ENCODE results near the gene ACTG2.
"Not testable (repeated sequence)": the region's sequence is repeated elsewhere in the genome, so short reads cannot be mapped to it uniquely, and the experiment has no call there.

Gene ACTG2

DNA sequence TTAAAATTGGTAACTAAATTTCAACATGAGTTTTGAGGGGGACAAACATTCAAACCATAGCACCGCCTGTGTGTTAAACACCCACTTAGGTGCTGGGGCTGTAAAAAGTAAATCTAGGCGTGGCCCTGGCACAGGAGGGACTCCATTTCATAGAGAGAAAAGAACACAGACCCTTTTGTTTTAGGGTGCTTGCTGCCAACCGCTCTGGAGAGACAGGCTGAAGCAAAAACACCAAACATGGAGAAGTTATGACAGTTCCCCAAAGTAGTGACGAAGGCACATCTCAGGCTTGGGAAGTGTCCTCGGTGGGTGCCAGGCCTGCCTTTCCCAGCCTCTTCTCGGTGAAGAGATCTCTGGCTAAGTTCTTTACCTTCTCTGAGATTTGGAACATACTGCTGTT is 5.1 kb downstream of the ACTG2 start:
- Histone ChIP-seq H3K36me3 (replicated peaks) (no peaks in the 10 kb centered on the region), H3K27me3 (ENCODE audit: low read depth) (no peaks in the 10 kb centered on the region), H3K4me1 (peaks cover 4% of the 10 kb centered on the region), H3K9me3 (no peaks in the 10 kb centered on the region), H3K4me3 (no peak overlapping the region)
- DNase-seq (ENCODE audit: low spot score in 2 of 2): no peak
- in situ Hi-C loops (cut with MboI; ENCODE audit: low sequenced_read_pairs): no loop called here

DNA sequence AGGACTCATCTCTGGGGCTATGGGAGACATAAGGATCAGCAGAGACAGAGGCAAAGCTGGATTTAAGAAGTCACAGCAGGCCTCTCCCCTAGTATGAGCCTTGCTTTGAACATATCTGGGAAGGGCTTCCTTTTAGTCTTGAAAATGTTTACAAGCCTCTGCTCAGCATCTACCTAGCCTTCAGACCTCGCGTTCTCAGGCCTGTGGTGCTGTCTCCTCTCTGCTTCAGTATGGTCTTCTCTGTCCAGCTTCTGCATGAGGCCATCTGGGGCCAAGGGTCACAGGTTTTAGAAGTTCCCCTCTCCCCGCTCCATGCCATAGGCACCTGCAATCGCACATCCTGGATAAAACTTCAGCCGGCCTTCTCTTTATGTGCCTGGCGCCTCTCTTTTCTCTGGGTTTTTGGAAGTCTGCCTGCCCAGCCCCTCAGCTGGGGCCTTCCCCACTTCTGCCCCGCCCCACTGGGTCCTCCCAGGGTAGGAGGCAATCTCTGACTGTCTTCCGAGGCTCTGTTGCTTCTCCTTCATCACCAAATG is 7.1 kb downstream of the ACTG2 start:
- Histone ChIP-seq H3K9me3 (no peaks in the 10 kb centered on the region), H3K4me1 (no peaks in the 10 kb centered on the region), H3K27me3 (ENCODE audit: low read depth) (no peaks in the 10 kb centered on the region), H3K4me3 (no peak overlapping the region), H3K36me3 (replicated peaks) (no peaks in the 10 kb centered on the region)
- no peak for DNase-seq (ENCODE audit: low spot score in 2 of 2)
- in situ Hi-C loops (cut with MboI; ENCODE audit: low sequenced_read_pairs): no loop called here

DNA sequence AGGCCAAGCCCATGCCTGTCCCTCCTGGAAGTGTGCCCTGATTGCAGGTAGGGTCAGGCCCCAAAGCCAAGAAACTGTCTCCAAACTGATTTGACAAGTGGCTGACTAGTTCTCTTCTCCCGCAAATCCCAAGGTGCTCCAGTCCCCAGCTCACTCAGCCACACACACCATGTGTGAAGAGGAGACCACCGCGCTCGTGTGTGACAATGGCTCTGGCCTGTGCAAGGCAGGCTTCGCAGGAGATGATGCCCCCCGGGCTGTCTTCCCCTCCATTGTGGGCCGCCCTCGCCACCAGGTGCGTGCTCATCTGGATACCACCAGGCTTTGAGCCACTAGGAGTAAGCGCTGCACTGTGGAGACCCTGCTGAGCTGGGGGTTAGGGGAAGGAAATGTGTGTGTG is 8.3 kb downstream of the ACTG2 start:
- DNase-seq (ENCODE audit: low spot score in 2 of 2): no peak
- Histone ChIP-seq H3K9me3 (no peaks in the 10 kb centered on the region), H3K4me3 (no peak overlapping the region), H3K36me3 (replicated peaks) (no peaks in the 10 kb centered on the region), H3K4me1 (no peaks in the 10 kb centered on the region), H3K27me3 (ENCODE audit: low read depth) (no peaks in the 10 kb centered on the region)
- in situ Hi-C loops (cut with MboI; ENCODE audit: low sequenced_read_pairs): no loop called here

DNA sequence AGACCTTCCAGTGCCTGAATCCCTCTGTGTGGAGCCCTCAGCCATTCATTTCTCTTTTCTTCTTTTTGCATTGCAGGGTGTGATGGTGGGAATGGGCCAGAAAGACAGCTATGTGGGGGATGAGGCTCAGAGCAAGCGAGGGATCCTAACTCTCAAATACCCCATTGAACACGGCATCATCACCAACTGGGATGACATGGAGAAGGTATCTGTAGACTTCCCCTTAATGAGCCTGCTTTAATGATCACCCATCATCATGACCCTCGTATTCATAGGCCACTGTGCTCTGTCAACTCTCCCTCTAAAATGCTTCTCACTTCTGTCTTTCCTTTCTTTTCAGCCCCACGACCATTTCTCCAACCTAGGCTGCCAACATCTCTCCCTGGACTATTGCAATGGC is 9.5 kb downstream of the ACTG2 start:
- Histone ChIP-seq H3K36me3 (replicated peaks) (no peaks in the 10 kb centered on the region), H3K9me3 (no peaks in the 10 kb centered on the region), H3K4me1 (no peaks in the 10 kb centered on the region), H3K4me3 (no peak overlapping the region), H3K27me3 (ENCODE audit: low read depth) (no peaks in the 10 kb centered on the region)
- no peak for DNase-seq (ENCODE audit: low spot score in 2 of 2)
- in situ Hi-C loops (cut with MboI; ENCODE audit: low sequenced_read_pairs): no loop called here

DNA sequence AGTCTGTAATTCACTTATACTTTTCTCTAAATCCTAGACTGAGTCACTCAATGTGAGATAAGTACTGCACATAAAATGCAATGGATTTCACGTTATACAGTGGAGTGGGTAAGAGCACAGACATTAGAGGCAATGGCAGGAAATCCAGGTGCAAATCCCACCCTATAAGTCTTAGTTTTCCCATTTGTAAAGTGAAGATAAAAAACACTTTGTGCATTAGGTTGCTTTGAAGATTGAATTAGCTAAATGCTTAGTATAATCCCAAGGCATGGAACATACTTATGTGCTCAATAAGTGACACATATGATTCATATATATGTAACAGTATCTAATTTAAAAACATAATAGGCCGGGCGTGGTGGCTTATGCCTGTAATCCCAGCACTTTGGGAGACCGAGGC is 10.5 kb downstream of the ACTG2 start:
- no peaks in the 10 kb centered on the region for H3K9me3 ChIP-seq
- no peaks in the 10 kb centered on the region for H3K36me3 ChIP-seq (replicated peaks)
- H3K27me3 ChIP-seq (ENCODE audit: low read depth): no peaks in the 10 kb centered on the region
- H3K4me1 ChIP-seq: no peaks in the 10 kb centered on the region
- DNase-seq (ENCODE audit: low spot score in 2 of 2): no peak
- in situ Hi-C loops (cut with MboI; ENCODE audit: low sequenced_read_pairs): no loop called here
- no peak overlapping the region for H3K4me3 ChIP-seq

DNA sequence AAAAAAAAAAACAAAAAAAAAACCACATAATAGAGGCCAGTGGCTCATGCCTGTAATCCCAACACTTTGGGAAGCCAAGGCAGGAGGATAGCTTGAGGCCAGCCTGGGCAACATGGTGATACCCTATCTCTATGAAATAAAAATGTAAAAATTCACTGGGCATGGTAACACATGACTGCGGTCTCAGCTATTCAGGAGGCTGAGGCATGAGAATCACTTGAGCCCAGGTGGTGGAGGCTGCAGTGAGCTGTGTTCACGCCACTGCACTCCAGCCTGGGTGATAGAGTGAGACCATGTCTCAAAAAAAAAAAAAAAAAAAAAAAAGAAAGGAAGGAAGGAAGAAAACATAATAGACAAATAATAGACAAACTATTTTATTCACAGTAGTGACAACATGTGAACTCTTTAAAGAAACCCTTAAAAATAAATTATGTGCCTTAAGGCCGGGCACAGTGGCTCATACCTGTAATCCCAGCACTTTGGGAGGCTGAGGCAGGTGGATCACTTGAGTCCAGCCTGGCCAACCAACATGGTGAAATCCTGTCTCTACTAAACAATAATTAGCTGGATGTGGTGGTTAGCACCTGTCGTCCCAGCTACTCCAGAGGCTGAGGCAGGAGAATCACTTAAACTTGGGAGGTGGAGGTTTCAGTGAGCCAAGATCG is 11.3 kb downstream of the ACTG2 start:
- H3K27me3 ChIP-seq (ENCODE audit: low read depth); H3K4me3 ChIP-seq; H3K4me1 ChIP-seq; H3K36me3 ChIP-seq (replicated peaks); in situ Hi-C loops (cut with MboI; ENCODE audit: low sequenced_read_pairs); DNase-seq (ENCODE audit: low spot score in 2 of 2); H3K9me3 ChIP-seq: not testable (repeated sequence)

DNA sequence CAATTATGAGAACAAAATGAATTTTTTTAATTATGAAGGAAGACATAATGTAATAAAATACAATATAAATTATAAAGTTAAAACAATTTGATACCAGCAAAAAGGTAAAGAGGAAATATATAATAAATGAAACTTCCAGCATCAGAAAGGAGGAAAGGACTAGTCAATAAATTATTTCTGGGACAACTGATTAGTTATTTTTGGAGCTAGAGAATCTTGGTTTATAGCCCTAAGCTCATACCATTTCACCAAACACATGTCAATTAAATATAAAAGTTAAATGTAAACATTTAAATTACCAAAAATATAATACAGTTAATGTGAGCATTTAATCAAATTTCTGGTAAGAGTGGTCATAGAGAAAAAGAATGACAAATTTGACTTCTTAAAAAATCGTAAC is 12.1 kb downstream of the ACTG2 start:
- no peak overlapping the region for H3K4me3 ChIP-seq
- in situ Hi-C loops (cut with MboI; ENCODE audit: low sequenced_read_pairs): no loop called here
- no peaks in the 10 kb centered on the region for H3K9me3 ChIP-seq
- no peaks in the 10 kb centered on the region for H3K27me3 ChIP-seq (ENCODE audit: low read depth)
- no peaks in the 10 kb centered on the region for H3K4me1 ChIP-seq
- DNase-seq (ENCODE audit: low spot score in 2 of 2): no peak
- no peaks in the 10 kb centered on the region for H3K36me3 ChIP-seq (replicated peaks)

DNA sequence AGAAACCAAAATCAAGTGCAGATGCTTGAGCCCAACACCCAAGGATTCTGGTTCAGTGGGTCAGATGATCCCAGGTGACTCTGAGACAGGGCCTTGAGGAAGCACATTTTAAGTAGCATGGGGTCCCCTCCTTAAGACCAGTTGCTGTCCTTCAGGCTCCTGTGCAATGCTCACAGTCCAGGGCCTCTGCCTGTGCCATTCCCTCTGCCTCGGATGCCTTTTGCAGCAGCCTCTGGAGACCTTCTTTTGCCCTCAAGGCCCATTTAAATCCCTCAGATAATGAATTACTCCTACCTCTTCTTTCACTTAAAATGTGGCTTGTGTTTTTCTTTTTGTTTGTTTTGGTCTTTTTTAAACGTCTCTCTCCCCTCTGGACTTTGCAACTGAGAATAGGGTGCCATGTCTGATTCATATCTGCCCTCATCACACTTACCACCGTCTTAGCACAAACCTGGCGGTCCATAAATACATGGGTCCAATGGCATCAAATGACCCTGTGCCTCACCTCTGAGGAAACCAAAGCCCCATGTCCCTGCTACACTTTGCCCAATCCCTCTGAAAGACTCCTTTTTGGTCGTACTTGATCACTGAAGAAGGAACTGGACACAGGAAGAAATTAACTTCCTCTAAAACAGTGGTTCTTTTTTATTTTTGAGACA is 14.2 kb downstream of the ACTG2 start:
- Histone ChIP-seq H3K36me3 (replicated peaks) (no peaks in the 10 kb centered on the region), H3K9me3 (no peaks in the 10 kb centered on the region), H3K4me1 (no peaks in the 10 kb centered on the region), H3K4me3 (no peak overlapping the region), H3K27me3 (ENCODE audit: low read depth) (no peaks in the 10 kb centered on the region)
- in situ Hi-C loops (cut with MboI; ENCODE audit: low sequenced_read_pairs): no loop called here
- DNase-seq (ENCODE audit: low spot score in 2 of 2): no peak

DNA sequence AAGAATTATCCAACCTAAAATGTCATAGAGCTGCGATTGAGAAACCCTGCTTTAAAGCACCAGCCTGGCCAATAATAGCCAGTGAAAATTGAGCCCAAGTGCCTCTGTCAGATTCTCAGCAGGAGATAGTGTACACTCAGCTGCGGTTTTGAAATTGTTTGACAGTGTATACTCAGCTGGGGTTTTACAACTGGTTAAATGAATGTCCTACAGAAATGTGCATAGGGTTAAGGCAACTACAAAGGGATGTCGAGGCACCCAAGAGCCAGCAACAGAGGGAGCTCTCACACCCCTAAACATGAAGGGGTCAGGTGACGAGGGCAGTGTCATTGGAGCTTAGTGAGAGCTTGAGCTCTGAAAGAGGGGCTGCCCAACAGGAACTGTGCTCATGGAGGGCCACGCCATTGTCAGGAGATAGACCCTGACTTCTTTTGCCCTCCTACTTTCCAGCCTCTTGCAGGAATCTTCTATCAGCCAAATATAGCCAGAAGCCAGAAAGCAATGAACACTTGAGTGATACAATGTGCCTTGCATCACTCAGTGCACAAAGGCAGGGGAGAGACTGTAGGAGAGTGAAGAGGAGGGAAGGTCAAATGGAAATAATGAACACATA is 15.1 kb downstream of the ACTG2 start:
- H3K36me3 ChIP-seq (replicated peaks): no peaks in the 10 kb centered on the region
- no peak for DNase-seq (ENCODE audit: low spot score in 2 of 2)
- in situ Hi-C loops (cut with MboI; ENCODE audit: low sequenced_read_pairs): no loop called here

DNA sequence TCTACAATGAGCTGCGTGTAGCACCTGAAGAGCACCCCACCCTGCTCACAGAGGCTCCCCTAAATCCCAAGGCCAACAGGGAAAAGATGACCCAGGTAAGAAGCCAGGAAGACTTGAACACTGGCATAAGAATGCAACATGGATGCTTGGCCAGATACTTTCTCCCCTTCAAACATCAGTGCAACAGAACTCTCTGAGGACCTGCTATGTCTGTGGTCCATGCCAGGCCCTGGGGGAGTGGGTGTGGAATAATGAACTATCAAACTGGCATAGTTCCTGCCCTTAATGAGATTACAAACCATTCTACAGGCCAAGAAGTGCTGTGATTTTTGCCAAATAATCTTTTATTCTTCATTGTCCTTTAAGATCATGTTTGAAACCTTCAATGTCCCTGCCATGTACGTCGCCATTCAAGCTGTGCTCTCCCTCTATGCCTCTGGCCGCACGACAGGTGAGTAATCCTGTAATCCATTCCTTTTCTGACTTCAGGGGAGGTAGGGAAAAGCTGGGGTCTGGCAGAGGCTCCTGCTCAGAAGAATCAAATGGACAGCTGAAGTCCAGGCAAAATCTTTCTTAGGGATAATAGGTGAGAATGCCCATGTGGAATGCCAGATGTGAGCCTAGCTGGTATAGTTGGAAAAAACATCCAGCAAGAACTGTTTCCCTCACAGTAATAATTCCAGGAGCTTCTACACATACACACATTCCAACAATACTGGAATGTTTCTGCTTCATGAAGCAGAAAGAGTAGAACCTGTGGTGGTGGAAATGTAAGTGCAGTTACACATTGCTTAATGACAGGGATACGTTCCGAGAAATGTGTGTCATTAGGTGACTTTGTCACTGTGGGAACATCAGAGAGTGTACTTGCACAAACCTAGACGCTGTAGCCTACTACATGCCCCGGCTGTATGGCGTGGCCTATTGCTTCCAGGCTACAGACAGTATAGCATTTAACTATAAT is 16.2 kb downstream of the ACTG2 start:
- DNase-seq (ENCODE audit: low spot score in 2 of 2): no peak
- Histone ChIP-seq H3K4me1 (no peaks in the 10 kb centered on the region), H3K27me3 (ENCODE audit: low read depth) (no peaks in the 10 kb centered on the region), H3K36me3 (replicated peaks) (no peaks in the 10 kb centered on the region), H3K9me3 (no peaks in the 10 kb centered on the region), H3K4me3 (no peak overlapping the region)
- in situ Hi-C loops (cut with MboI; ENCODE audit: low sequenced_read_pairs): no loop called here

More for the DNA sequence above, 15.1 kb downstream of the ACTG2 start:
- H3K4me1 ChIP-seq: no peaks in the 10 kb centered on the region
- no peaks in the 10 kb centered on the region for H3K27me3 ChIP-seq (ENCODE audit: low read depth)
- no peaks in the 10 kb centered on the region for H3K9me3 ChIP-seq
- H3K4me3 ChIP-seq: no peak overlapping the region

DNA sequence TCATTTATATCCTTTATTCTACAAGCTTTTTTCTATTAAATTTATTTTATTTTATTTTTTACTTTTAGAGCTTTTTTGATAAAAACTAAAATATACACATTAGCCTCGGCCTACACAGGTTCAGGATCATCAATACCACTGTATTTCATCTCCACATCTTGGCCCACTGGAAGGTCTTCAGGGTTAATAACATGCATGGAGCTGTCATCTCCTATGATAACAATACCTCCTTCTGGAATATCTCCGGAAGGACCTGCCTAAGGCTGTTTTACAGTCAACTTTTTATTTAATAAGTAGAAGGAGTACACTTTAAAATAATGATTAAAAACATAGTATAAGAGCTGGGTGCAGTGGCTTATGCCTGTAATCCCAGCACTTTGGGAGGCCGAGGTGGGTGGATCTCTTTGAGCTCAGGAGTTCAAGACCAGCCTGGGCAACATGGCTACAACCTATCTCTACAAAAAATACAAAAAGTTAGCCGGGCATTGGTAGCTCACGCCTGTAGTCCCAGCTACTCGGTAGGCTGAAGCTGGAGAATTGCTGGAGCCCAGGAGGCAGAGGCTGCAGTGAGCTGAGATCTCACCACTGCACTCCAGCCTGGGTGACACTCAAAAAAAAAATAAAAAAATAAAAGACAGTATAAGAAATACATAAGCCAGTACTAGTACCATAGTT is 18.2 kb downstream of the ACTG2 start:
- no peak overlapping the region for H3K4me3 ChIP-seq
- in situ Hi-C loops (cut with MboI; ENCODE audit: low sequenced_read_pairs): no loop called here
- no peaks in the 10 kb centered on the region for H3K36me3 ChIP-seq (replicated peaks)
- H3K4me1 ChIP-seq: no peaks in the 10 kb centered on the region
- no peak for DNase-seq (ENCODE audit: low spot score in 2 of 2)
- no peaks in the 10 kb centered on the region for H3K9me3 ChIP-seq
- H3K27me3 ChIP-seq (ENCODE audit: low read depth): no peaks in the 10 kb centered on the region

DNA sequence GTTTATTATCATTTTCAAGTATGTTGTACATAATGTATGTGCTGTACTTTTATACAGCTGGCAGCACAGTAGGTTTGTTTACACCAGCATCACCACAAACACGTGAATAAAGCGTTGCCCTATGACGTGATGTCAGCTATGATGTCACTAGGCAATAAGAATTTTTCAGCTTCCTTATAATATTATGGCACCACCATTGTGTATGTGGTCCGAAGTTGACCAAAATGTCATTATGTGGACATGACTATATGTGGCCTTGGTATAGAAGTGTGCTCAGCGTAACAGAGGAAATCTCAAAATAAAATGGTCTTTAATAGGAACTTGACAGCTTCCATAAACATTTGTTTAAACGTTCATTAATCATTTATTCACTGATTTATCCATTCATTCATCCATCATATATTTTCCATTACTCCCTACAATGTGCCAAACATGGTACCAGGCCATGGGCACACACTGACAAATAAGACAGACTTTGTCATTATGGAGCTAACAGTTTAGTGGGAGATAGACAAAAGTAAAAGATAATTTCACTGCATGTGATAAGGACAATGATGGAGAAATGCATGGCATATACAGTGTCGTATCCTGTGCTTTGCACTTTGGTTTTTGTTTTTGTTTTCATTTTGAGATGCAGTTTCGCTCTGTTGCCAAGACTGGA is 18.9 kb downstream of the ACTG2 start:
- no peaks in the 10 kb centered on the region for H3K9me3 ChIP-seq
- no peak overlapping the region for H3K4me3 ChIP-seq
- H3K4me1 ChIP-seq: no peaks in the 10 kb centered on the region
- in situ Hi-C loops (cut with MboI; ENCODE audit: low sequenced_read_pairs): no loop called here
- H3K27me3 ChIP-seq (ENCODE audit: low read depth): no peaks in the 10 kb centered on the region
- no peaks in the 10 kb centered on the region for H3K36me3 ChIP-seq (replicated peaks)
- DNase-seq (ENCODE audit: low spot score in 2 of 2): no peak
